OCI-M2 (cell line): ENCODE data around the gene LCN6.
"Not testable (repeated sequence)": the region's sequence is repeated elsewhere in the genome, so short reads cannot be mapped to it uniquely, and the experiment has no call there.

Experiments used
- DNase-seq: peaks from one replicate; lab custom pipeline; 2025; ENCODE audit not compliant: unreplicated experiment; lab: John Stamatoyannopoulos, UW

LCN6 gene

DNA sequence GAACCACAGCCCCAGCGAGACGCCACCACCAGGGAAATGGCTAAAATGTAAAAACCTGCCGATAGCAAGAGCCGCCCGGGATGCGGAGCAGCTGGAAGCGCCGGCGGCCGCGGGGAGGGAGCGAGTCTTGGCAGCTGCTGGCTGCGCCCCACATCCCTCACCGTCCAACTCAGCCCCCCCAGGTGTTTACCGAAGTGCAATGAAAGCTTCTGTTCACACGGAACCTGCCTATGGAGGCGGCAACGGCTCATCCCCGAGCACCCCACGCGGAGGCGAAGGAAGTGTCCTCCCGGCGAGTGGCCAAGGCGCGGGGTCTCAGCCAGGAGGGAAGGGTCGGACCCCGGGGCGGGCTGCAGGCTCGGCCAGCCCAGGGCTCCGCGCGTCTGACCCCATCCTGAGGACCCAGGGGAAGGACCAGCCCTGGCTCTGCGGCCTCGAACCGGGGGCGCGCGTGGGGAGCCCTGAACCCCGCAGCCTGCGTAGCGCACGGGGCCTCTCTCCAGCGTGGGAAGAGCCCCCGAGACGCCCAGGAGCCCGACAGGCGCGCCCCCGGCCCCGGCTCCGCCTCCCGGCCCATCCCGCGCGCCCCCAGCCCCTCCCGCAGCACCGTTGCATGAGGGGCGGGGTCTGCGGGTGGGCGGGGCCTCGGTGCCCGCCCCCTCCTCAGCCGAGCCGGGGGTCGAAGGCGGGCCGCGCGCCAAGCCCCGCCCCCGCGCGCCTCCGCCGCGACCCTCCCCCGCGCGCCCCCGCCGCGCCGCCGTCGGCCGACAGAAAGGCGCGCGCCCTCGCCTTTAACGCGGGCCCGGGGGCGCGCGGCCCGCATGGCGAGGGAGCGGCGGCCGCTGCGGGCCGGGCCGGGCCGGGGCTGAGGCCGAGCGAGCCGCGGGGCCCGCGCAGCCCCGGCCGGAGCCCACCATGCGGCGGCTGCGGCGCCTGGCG, 36.3 kb downstream of the LCN6 start, which contains the start of gene DIPK1B:
Gene DIPK1B, plus strand, starts transcription at position 822 of the 939 bp plus-strand sequence. Its CDS starts 94 bp downstream, at position 916.
- no peak for DNase-seq

DNA sequence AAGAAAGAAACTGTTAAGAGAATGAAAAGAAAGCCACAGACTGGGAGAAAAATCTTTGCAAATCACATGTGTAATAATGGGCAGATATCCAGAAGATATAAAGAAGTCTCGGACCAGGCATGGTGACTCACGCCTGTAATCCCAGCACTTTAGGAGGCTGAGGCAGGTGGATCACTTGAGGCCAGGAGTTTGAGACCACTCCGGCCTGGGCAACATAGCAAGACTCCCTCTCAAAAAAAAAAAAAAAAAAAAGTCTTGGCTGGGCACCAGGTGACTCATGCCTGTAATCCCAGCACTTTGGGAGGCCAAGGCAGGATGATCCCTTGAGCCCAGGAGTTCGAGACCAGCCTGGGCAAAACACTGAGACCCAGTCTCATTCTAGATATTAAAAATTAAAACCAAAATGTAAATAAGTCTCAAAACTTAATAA, 37.1 kb downstream of the LCN6 start:
- DNase-seq = not testable (repeated sequence)

GRCh38 chr9:136710543-136710942, 37.8 kb downstream of the LCN6 start:
- no peak for DNase-seq

DNA sequence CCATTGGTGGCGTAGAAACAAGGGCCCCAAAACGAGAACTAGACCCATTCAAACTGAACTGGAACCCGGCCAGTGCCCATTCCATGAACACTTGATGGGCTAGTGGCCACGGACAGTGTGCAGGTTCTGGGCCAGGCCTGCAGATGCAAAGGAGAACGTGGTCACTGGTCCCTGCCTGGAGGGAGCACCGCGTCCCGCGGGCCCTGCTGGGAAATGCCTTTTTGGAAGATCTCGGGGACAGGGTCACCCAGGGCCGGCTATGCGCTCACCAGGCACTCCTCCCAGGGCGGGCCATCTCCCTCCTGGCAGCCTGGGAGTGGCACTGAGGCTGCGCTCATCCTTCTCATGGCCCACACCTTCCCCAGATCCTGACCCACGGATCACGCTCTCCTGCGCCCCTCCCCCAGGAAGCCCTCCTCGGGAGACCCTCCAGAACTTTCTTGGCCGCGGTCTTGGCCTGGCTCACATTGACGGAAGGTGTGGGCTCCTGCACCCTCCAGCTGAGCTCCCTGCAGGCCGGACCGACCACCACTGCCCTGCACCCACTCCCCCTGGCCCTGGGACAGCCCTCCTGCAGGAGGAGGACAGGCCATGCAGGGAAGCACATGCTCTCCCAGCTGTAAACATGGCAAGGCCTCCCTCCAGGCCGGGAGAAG, 38.7 kb downstream of the LCN6 start:
- no peak for DNase-seq

DNA sequence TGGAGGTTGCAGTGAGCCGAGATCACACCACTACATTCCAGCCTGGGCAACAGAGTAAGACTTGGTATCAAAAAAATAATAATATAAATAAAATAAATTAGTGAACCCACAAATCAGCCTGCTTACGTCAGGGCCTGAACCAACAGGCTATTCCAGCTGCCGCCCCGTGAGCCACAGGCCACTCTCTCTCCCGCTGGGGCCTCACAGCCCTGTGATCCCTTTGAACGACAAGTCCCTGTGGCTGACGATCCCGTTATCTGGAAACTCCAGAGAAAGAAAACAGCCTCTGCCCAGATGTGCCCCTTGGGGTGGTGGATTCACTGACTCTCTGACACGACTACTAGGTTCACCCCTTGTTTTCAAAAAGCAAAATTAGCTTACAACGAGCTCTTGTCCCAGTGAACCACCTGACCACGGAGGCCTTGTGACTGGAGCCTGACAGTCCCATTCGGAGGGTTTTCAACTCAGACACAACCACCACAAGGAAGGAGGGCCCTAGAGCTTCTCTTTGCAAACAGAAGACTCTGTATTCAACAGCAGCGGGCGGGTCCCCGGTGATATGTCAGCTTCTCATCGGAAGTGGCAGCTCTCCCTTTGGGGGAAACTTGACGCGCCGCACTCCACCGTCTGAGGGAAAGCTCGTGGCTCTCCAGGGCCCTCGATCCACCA, 40.3 kb downstream of the LCN6 start:
- no peak for DNase-seq

- DNase-seq = no peak
Measured at GRCh38 chr9:136707011-136707410, 41.3 kb downstream of the LCN6 start.

DNA sequence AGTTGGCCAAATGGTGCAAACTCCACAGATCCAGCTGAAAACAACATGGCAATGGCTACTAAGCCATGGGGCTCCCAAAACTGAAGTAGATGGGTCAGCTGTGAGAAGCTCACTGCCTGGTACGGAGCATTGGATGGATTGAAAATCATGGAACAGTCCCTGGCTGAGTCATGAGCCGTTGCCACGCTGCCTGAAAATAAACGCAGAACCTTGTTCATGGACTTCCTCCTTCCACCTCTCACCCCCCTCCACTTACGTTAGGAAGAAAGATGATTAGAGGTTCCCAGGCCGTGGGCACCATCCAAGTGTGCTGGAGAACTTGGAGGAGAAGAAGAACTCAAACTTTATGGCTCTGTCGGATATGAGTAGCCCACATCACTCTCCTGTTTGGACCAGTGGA, 42.8 kb downstream of the LCN6 start:
- no peak for DNase-seq

GRCh38 chr9:136704741-136705140, 43.6 kb downstream of the LCN6 start:
- not testable (repeated sequence) for DNase-seq

- no peak for DNase-seq
Measured at GRCh38 chr9:136703276-136703860, 45.0 kb downstream of the LCN6 start.

- no peak for DNase-seq
Measured at GRCh38 chr9:136701668-136702053, 46.7 kb downstream of the LCN6 start.

DNA sequence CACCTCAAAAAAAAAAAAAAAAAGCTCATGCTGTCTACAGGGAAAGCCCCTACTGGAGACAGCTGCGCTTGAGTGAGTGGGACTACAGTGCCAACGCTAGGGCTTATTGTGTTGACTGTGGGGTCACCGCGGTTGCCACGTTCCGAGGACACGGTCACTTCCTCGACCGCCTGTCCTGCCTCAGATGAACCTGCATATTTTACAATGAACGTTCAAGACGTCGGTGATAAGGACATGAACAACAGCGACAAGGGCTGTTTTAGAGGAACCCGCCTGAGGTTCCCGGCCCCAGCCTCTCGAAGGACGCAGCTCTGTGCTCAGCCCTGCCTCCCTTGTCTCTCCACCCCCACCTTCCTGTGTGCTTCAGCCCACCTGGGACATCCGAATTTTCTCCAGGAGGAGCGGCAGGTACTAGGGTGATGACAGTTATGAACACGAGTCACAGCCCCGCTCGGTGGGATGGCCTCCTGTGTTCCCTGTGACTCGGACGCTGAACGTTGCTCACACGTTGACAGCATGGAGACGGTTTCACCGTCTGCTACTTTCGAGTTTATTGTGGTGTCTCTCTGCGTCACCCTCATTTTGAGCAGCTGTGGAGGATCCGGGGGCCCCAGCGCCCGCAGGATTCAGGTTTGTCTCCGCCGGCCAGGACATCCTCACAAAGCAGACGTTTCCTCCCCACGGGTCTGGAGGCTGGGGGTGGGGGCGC, 47.2 kb downstream of the LCN6 start:
- no peak for DNase-seq

DNA sequence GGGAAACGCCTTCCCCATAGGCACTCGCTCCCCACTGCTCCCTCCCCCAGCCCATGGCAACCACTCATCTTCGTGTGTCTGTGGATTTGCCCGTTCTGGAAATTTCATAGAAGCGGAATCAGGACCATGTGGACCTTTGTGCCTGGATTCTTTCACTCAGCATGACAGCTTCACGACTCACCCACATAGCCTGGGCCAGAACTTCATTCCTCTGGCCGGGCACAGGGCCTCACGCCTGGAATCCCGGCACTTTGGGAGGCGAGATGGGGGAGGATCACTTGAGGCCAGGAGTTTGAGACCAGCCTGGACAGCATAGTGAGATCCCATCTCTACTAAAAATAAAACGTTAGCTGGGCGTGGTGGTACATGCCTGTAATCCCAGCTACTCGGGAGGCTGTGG, 48.0 kb downstream of the LCN6 start:
- DNase-seq = no peak

GRCh38 chr9:136698635-136699246, 49.6 kb downstream of the LCN6 start:
- DNase-seq = no peak

- DNase-seq = no peak
Measured at GRCh38 chr9:136697821-136698526, 50.4 kb downstream of the LCN6 start.

DNA sequence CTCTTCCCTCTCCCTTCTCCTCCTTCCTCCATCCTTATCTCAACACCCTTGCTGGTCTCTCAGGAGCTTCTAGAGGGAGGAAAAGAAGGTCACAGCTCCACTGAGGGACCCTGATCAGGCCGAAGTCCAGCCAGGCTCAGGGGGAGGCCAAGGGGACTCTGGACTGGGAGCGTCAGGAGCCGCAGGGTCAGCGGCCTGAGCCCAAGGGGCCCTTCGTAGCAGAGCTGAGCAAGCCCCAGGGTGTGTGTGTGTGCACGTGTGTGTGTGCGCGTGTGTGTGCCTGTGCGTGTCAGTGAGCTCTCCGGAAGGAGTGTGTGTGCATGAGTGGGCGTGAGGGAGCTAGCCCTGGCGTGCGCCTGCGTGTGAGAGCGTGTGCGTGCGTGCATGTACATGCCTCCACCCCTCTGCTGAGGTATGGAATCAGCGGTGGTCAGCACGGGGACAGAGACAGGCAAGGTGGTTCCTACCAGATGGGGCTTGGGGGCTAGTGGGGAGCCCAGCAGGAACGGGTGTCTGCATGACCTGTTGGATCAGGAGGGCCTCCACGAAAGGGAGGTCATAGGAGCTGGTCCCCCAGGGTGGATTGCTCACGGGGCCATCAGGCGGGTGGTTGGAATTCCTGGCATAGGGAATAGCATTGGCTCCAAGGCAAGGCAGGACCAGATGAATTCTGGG, 51.0 kb downstream of the LCN6 start:
- DNase-seq = no peak

DNA sequence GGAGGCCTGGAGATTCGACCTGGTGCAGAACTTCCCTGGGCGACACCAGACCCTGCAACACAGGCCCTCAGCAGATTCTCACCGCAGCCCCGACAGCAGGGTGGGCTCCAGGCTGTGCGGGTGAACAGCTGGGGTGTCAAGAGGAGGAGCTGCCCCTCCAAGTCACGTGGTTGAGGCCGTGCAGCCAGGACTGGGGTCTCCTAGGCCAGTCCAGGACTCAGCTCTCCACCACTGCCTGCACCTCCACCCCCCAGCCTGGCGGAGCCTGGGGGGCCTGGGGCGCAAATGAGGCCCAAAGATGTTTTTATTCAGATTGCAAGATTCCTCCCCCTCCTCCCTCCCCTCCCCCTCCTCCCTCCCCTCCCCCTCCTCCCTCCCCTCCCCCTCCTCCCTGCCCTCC, 51.8 kb downstream of the LCN6 start:
- no peak for DNase-seq

DNA sequence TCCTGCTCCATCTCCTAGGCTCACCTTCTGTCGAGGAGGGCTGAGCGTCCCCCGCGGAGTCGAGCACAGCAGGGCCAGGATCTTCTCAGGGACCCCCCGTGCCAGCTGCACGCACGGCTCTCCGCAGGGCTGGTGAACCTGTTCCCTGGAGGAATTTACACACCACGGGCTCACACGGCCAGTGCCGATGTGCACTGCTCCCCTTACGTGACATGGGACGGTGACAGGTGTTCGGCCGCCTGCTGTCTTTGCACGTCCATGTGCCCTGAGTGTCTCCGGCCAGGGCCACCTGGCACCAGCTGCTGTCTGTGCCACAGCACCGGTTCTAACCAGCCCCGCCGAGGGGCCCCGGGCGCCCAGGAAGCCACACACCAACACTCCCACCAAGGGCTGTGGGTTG, 52.4 kb downstream of the LCN6 start:
- DNase-seq = no peak

DNA sequence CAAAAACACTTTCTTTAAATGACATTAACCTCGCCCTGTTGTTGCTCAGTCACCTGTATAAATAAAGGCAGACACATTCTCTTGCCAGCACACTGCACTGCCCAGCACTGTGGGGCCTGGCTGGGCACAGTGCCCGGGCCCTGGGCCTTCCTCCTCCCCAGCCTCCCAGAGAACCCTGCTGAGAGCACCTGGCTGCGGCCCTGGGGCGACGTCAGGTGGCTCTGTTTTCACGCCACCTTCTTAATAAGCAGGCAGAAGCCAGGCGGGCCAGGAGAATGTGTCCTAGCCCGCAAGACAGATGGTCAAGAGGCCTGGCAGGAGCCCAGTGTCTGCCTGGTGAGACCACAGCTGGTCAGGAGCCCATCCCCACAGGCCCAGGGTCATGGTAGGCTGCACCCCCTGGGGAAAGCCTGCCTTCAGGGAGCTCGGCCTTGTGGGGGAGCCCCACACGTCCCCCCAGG, 52.9 kb downstream of the LCN6 start:
- no peak for DNase-seq

- no peak for DNase-seq
Measured at GRCh38 chr9:136694872-136695247, 53.5 kb downstream of the LCN6 start.
